Kidney epithelial cell (primary cell): Measurements from ENCODE around the gene PSTPIP1. TPM values are rescaled to one million over a fixed set of nuclear protein-coding genes. Genes with fewer than 3 reads are reported as not detected.

ENCODE experiments used
- DNase-seq: peaks from one replicate; pipeline ENCODE4 v3.0.0-alpha.2; 2010; ENCODE audit warnings: low read depth
- H3K27me3 ChIP-seq: 2 replicates; pipeline ENCODE4 v1.6.0; 2011; ENCODE audit warnings: low read length; ENCODE audit not compliant: control insufficient read depth, insufficient read depth
- H3K36me3 ChIP-seq: 2 replicates; pipeline ENCODE4 v1.5.1; 2011; ENCODE audit warnings: low read length; ENCODE audit not compliant: control insufficient read depth, insufficient read depth
- H3K4me3 ChIP-seq: 2 replicates; pipeline ENCODE4 v1.5.1; 2011; ENCODE audit warnings: low read depth, mild to moderate bottlenecking, control low read depth, low read length
- CTCF ChIP-seq: IDR thresholded peaks from 2 replicates; pipeline ENCODE4 v1.5.1; 2011; ENCODE audit warnings: mild to moderate bottlenecking, moderate library complexity, low read length, control low read depth, inconsistent platforms; ENCODE audit not compliant: insufficient read depth, poor library complexity, severe bottlenecking
- total RNA-seq: library from RNA; depleted of rRNA; stranded (reverse); fragments of >200 nt; gene quantifications from 2 replicates; pipeline ENCODE4 v1.2.3, GENCODE V29; 2015

The PSTPIP1 gene
- total RNA-seq, 1 donor from 2014 or later, result not detected

GRCh38 chr15:76974456-76975036 lies 20.4 kb upstream of the PSTPIP1 start:
- Histone ChIP-seq H3K36me3 (no peaks in the 10 kb centered on the region), H3K27me3 (peaks cover 2% of the 10 kb centered on the region), H3K4me3 (no peak overlapping the region)
- no peak for DNase-seq
- TF ChIP-seq CTCF, result no peak

- no peak for DNase-seq
- Histone ChIP-seq H3K27me3 (peaks cover 2% of the 10 kb centered on the region), H3K4me3 (no peak overlapping the region), H3K36me3 (no peaks in the 10 kb centered on the region)
- no peak for TF ChIP-seq CTCF
Measured at GRCh38 chr15:76976141-76976540, 18.8 kb upstream of the PSTPIP1 start.

GRCh38 chr15:76976572-76977270 lies 18.2 kb upstream of the PSTPIP1 start:
- Histone ChIP-seq H3K36me3 (no peaks in the 10 kb centered on the region), H3K27me3 (peaks cover 2% of the 10 kb centered on the region), H3K4me3 (no peak overlapping the region)
- no peak for TF ChIP-seq CTCF
- no peak for DNase-seq

- no peak for DNase-seq
- Histone ChIP-seq H3K36me3 (no peaks in the 10 kb centered on the region), H3K4me3 (no peak overlapping the region), H3K27me3 (no peaks in the 10 kb centered on the region)
- TF ChIP-seq CTCF, result no peak
Measured at GRCh38 chr15:76978522-76979330, 16.2 kb upstream of the PSTPIP1 start.

- no peaks in the 10 kb centered on the region for H3K36me3 ChIP-seq
- no peak for TF ChIP-seq CTCF
- H3K4me3 ChIP-seq, result no peak overlapping the region
- no peaks in the 10 kb centered on the region for H3K27me3 ChIP-seq
- no peak for DNase-seq
Measured at GRCh38 chr15:76979331-76979925, 15.5 kb upstream of the PSTPIP1 start.
